ENCODE data around the gene OBSCN.

GRCh38 chr1:228170666-228171065 is 37.2 kb upstream of the OBSCN start:
- TF ChIP-seq CTCF (IDR thresholded peaks at IDR 0.05; ENCODE audit: insufficient read depth, low read length) (no peak), REST (IDR thresholded peaks at IDR 0.05; ENCODE audit: insufficient replicate concordance, low read depth) (no peak), POLR2AphosphoS5 (IDR thresholded peaks at IDR 0.05; ENCODE audit: low read depth) (no peak), SPI1 (IDR thresholded peaks at IDR 0.05; ENCODE audit: borderline replicate concordance, low read depth) (no peak), GABPA (IDR thresholded peaks at IDR 0.05; ENCODE audit: low read depth) (no peak)

Measured in HL-60 (cell line).